Activated CD4-positive, alpha-beta T cell treated with anti-CD3 and anti-CD28 coated beads for 24 hours (primary cell): ENCODE results near the gene BRI3.

ENCODE experiments used
- DNase-seq, 2 donors: peaks; one replicate each; pipeline ENCODE4 v3.0.0-alpha.2; 2020; ENCODE audit warnings: low read depth in 2 of 2

Gene BRI3

GRCh38 chr7:98252425-98253054 is 28.9 kb upstream of the BRI3 start:
- no peak for DNase-seq

DNA sequence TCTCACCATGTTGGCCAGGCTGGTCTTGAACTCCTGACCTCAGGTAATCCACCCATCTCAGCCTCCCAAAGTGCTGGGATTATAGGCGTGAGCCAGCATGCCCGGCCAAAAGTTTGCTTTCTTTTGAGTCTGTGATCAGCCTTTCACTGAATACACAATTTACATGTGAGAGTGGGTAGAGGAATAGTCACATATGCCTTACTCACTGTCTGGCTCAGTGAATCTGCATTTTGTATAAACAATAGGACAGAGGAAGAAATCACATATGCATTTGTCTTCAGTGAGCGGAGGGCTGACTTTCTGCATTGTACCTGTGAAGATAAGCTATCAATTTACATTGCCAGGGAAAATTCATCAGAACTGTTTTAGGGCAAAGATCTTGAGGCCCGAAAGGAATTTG is 27.0 kb upstream of the BRI3 start:
- DNase-seq, result no peak

GRCh38 chr7:98254951-98255610 is 26.4 kb upstream of the BRI3 start:
- no peak for DNase-seq

GRCh38 chr7:98256431-98256830 is 25.1 kb upstream of the BRI3 start:
- no peak for DNase-seq

DNA sequence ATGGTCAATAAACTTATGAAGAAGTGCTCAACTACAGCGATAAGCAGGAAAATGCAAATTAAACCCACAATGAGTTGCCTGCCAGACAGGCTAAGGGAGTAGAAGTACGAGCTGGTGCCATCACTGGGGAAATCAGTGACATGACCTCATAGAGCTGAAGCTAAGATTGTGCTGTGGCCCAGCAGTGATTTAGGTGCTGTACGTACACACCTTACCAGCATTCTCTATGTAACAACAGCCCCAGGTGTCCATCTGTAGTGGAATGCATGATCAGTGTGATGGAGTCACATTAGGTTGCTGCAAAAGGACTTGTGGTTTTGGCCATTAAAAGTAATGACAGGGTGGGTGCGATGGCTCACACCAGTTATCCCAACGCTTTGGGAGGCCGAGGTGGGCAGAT is 23.8 kb upstream of the BRI3 start:
- DNase-seq, result no peak

DNA sequence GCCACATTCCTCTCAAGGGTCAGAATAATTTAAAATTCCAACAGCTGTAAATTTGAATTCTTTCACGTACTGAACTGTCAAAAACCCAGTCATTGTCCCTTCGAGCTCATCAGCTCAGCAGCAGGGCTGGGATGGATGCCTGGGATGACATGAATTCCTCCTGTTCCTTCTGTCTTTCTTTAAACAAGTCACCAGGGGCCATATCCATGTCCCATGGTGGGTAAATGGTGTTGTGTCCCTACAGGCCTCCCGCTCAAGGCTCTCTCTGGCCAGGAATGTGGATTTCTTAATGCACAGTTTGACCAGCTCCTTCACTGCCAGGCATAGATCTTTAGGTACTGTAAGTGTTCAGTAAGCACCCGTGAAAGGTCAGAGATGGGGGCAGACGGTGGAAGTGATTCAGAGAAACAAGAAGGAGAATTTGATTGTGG is 15.6 kb upstream of the BRI3 start:
- no peak for DNase-seq

DNA sequence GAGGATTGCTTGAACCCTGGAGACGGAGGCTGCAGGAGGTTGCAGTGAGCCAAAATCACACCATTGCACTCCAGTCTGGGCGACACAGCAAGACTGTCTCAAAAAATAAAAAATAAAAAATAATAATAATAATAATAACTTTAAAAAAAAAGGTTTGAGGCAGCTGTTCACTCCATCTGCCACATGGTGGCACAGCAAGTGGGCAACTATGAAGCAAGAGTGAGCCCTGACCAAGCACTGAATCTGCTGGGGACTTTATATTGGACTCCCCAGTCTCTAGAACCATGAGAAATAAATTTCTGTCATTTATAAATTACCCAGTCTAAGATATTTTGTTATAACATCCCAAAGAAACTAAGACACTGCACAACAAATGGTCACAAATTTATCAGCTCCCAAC is 14.6 kb upstream of the BRI3 start:
- no peak for DNase-seq

GRCh38 chr7:98267303-98267702 is 14.2 kb upstream of the BRI3 start:
- no peak for DNase-seq

- no peak for DNase-seq
Measured at GRCh38 chr7:98276241-98276761, 5.2 kb upstream of the BRI3 start.

- DNase-seq, result no peak
Measured at GRCh38 chr7:98278408-98278807, 3.1 kb upstream of the BRI3 start.

DNA sequence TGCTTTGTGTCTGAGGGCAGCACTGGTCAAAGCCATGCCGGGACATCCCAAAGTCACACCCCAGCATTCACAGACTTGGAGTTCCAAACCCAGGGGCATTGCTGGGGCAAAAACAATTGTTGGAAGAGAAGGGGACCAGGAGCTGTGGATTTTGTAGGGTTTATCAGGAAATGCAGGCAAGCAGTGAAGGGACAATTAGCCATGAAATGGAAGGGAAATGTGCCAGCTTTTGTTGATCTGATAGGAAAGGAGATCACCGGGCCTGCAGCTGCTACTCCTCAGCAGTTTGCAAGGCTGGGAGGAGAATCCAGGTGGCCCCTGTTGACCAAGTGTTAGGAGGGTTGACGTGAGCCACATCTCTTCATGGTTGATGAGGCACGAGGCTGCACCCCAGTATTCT is 2.5 kb upstream of the BRI3 start:
- no peak for DNase-seq

DNA sequence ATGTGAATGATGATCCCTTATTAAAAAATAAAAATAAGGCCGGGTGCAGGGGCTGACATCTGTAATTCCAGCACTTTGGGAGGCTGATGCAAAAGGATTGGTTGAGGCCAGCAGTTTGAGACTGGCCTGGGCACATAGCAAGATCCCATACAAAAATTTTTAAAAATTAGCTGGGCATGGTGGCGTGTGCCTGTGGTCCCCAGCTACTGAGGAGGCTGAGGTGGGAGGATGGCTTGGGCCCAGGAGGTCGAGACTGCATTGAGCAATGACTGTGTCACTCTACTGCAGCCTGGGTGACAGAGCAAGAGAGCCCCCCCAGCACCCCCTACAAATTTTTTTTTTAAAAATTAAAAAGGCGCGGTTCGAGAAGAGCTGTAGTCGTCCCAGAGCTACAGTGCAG is 1.2 kb upstream of the BRI3 start:
- DNase-seq, result no peak

- DNase-seq, result no peak
Measured at GRCh38 chr7:98281757-98282606, 496 bp downstream of the BRI3 start.

GRCh38 chr7:98282703-98283102 is 1.2 kb downstream of the BRI3 start:
- DNase-seq, result no peak

DNA sequence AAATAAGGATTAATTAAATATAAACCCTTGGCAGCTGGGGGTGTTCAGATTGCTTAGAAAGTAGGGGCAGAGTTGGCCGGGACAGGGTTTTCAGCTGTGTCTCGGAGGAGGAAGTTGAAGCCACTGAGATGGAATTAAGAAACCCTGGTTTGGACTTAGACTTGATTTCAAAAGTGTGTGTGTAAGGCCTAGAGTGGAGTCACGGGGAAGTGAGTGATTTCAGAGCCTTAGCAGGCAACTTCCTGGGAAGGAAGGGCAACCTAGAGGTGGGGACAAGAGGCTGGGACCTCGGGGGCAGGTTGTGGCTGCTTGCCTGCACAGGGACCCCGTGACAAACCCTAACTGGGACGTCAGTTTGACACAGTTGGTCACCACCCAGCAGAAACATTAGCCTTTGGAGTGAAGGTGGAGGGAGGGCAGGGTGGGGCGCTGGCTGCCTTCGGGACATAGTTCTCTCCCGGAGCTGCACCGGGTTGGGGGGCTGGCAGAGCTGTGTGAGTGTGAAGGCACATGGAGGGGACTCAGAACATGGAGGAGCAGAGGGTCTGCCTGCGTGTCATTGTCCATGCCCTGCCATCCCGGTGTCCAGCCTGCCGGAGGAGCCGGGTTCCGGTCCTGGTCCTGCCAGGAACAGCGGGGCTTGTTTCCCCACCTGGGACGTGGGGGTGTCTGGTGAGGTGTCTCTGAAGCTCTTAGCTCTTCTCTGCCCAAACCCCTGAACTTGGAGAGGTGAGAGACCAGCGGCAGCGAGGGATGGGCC is 1.8 kb downstream of the BRI3 start:
- no peak for DNase-seq

GRCh38 chr7:98283887-98284222 is 2.4 kb downstream of the BRI3 start:
- no peak for DNase-seq

GRCh38 chr7:98284335-98285036 is 3.0 kb downstream of the BRI3 start:
- DNase-seq, result no peak

DNA sequence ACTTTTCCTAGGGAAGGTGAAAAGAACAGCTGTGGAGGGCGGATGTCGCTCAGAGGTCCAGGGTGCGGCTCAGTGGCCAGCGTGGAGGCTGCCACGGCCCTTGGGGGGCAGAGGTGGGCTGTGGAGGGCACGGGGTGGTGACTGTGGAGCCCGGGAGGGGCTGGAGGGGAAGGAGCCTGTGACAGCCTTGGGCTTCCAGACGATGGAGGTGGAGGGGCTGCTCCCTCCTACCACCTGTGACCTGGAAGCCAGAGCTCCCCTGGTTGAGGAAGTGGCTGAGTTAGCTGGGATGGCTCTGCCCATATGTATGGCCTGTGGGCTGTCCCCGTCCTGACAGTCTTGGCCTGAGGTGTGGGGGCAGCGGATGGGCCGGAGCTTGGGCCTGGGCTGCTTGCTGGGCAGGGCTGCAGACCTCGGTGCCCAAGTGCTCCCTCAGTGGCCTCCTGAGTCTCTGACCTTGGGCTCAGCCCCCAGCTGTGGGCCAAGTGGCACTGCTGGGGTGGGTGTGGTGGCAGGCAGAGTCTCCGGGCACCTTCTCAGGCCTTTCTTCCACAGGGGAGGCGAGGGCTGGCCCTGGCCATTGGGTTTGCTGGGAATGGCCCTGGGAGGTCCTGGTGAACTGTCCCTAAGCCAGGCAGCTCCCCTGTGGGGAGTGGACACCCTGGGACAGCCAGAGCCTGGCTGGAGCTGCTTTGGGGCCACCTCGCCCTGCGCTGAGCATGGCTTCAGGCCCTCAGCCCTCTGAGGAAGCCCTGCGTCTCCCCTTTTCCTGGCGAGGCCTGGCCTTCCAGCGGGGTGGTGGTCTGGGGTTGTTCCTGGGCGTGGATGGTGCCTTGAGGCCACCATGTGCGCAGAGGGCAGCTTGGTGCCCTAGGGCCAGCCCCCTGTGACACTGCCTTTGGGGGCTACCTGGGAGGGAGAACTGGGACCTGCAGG is 3.9 kb downstream of the BRI3 start:
- DNase-seq, result no peak

GRCh38 chr7:98286093-98286539 is 4.6 kb downstream of the BRI3 start:
- DNase-seq, result no peak
